GM12892 (cell line): ENCODE results near the gene THAP5.

Source experiments
- POLR2A ChIP-seq: IDR thresholded peaks from 2 replicates; pipeline ENCODE4 v1.6.1; 2011; ENCODE audit warnings: low read depth, low read length, control low read depth
- POLR2AphosphoS5 ChIP-seq: IDR thresholded peaks from 2 replicates; pipeline ENCODE4 v1.6.1; 2011; ENCODE audit warnings: low read depth, low read length, control low read depth

- no peak for TF ChIP-seq POLR2A
- no peak for TF ChIP-seq POLR2AphosphoS5
These were observed 16.8 kb upstream of the THAP5 start for GRCh38 chr7:108586274-108586710.
